ENCODE results near the gene TMCO6.

The TMCO6 gene

GRCh38 chr5:140673187-140673976, 34.1 kb downstream of the TMCO6 start, which contains the start of gene DND1:
TSS of gene DND1 (minus strand) at chr5:140673576. CDS start at chr5:140673542, 34 bp downstream.
- DNase-seq (ENCODE audit: low spot score) = no peak

- no peak for DNase-seq (ENCODE audit: low spot score)
These were observed 35.0 kb downstream of the TMCO6 start for GRCh38 chr5:140674211-140674610.

- DNase-seq (ENCODE audit: low spot score) = no peak
These were observed 35.4 kb downstream of the TMCO6 start for GRCh38 chr5:140674629-140675028.

GRCh38 chr5:140677947-140678346, 38.7 kb downstream of the TMCO6 start:
- no peak for DNase-seq (ENCODE audit: low spot score)

- no peak for DNase-seq (ENCODE audit: low spot score)
These were observed 39.7 kb downstream of the TMCO6 start for GRCh38 chr5:140678993-140679392.

- DNase-seq (ENCODE audit: low spot score) = no peak
These were observed 51.2 kb downstream of the TMCO6 start for GRCh38 chr5:140690376-140690932.

GRCh38 chr5:140690941-140691924, 52.0 kb downstream of the TMCO6 start, which contains the start of the genes HARS1 and HARS2:
TSS of gene HARS1 (minus strand) at chr5:140691370. CDS start at chr5:140691304, 66 bp downstream.
TSS of gene HARS2 (plus strand) at chr5:140691455. CDS start at chr5:140691649, 194 bp downstream.
- DNase-seq (ENCODE audit: low spot score) = peak; percentile 94

- DNase-seq (ENCODE audit: low spot score) = no peak
These were observed 55.0 kb downstream of the TMCO6 start for GRCh38 chr5:140694276-140694675.

All from GM03348 (cell line).